HepG2 (cell line): ENCODE data around the gene CCDC117. TPM values are rescaled to one million over a fixed set of nuclear protein-coding genes. Genes with fewer than 3 reads are reported as not detected.
A peak's percentile ranks its signal among the peaks of the same experiment; 100 is the strongest.

Experiments used
- FOXA1 ChIP-seq, 2 experiments: fragments of 450-650 bp in 1 of 2; sonication (generic) in 1 of 2; formaldehyde crosslinking in 1 of 2; IDR thresholded peaks; 2 replicates each; pipeline versions ENCODE4 v1.4.0 to v1.6.1; 2016 to 2020; ENCODE audit warnings: missing genetic modification reagents in 1 of 2
- FOXO1 ChIP-seq: sonication (generic); formaldehyde crosslinking; IDR thresholded peaks from 2 replicates; pipeline ENCODE4 v1.4.0; 2020; ENCODE audit warnings: missing genetic modification reagents
- HNF4G ChIP-seq, 2 experiments: sonication (generic) in 1 of 2; formaldehyde crosslinking in 1 of 2; IDR thresholded peaks; 2 replicates each; pipeline versions ENCODE4 v1.4.0 to v1.6.1; 2011 to 2020; ENCODE audit warnings: borderline replicate concordance in 2 of 2, low read depth in 2 of 2, mild to moderate bottlenecking in 2 of 2, low read length in 1 of 2, missing genetic modification reagents in 1 of 2, moderate library complexity in 1 of 2
- IKZF5 ChIP-seq: IDR thresholded peaks from 2 replicates; pipeline ENCODE4 v1.6.1; 2018; ENCODE audit warnings: missing genetic modification reagents, mild to moderate bottlenecking, missing compliant biosample characterization
- NR0B2 ChIP-seq: sonication (generic); formaldehyde crosslinking; IDR thresholded peaks from 2 replicates; pipeline ENCODE4 v1.4.0; 2020; ENCODE audit warnings: mild to moderate bottlenecking, missing genetic modification reagents
- RAD51 ChIP-seq: fragments of 450-650 bp; IDR thresholded peaks from 2 replicates; pipeline ENCODE4 v1.6.1; 2016; ENCODE audit warnings: borderline replicate concordance
- RCOR2 ChIP-seq: IDR thresholded peaks from 2 replicates; pipeline ENCODE4 v1.6.1; 2016; ENCODE audit warnings: missing biosample characterization, missing genetic modification reagents
- RXRB ChIP-seq: IDR thresholded peaks from 2 replicates; pipeline ENCODE4 v1.6.1; 2016; ENCODE audit warnings: borderline replicate concordance, missing genetic modification reagents, missing compliant biosample characterization
- SOX6 ChIP-seq, 2 experiments: fragments of 450-650 bp in 1 of 2; sonication (generic) in 1 of 2; formaldehyde crosslinking in 1 of 2; IDR thresholded peaks; 2 replicates each; pipeline versions ENCODE4 v1.4.0 to v1.6.1; 2017 to 2020; ENCODE audit warnings: antibody characterized with exemption in 1 of 2, mild to moderate bottlenecking in 1 of 2, missing genetic modification reagents in 1 of 2
- ZBTB14 ChIP-seq: sonication (generic); formaldehyde crosslinking; IDR thresholded peaks from 2 replicates; pipeline ENCODE4 v1.4.0; 2020; ENCODE audit warnings: missing genetic modification reagents
- ZBTB40 ChIP-seq, 2 experiments: fragments of 450-650 bp in 1 of 2; sonication (generic) in 1 of 2; formaldehyde crosslinking in 1 of 2; IDR thresholded peaks; 2 replicates each; pipeline versions ENCODE4 v1.6.1 to v1.8.0; 2016 to 2022; ENCODE audit warnings: antibody characterized with exemption in 1 of 2, mild to moderate bottlenecking in 1 of 2, missing genetic modification reagents in 1 of 2
- ZNF205 ChIP-seq: IDR thresholded peaks from 2 replicates; pipeline ENCODE4 v1.6.1; 2018; ENCODE audit warnings: missing biosample characterization, missing genetic modification reagents
- ZNF292 ChIP-seq: sonication (generic); formaldehyde crosslinking; IDR thresholded peaks from 2 replicates; pipeline ENCODE4 v1.8.1; 2022; ENCODE audit warnings: mild to moderate bottlenecking, low read depth, missing genetic modification reagents, borderline replicate concordance
- ZNF431 ChIP-seq: sonication (generic); formaldehyde crosslinking; IDR thresholded peaks from 2 replicates; pipeline ENCODE4 v1.9.0; 2022; ENCODE audit warnings: missing genetic modification reagents, low read depth, mild to moderate bottlenecking, borderline replicate concordance
- polyA plus RNA-seq, 8 experiments: library from polyadenylated mRNA; depleted of rRNA in 3 of 8; stranded (reverse) in 7 of 8; unstranded in 1 of 8; fragments of >200 nt; fragmentation: Illumina TruSeq in 4 of 8; extraction: Trizol in 4 of 8; gene quantifications; 2 replicates each; pipeline versions ENCODE4 v1.2.1 to v1.2.3, GENCODE V29; 2011 to 2016; ENCODE audit warnings: low read depth in 4 of 8, missing spikeins in 1 of 8, mixed read lengths in 1 of 8; ENCODE audit not compliant: insufficient read depth in 1 of 8
- total RNA-seq, 5 experiments: library from RNA; depleted of rRNA; stranded (reverse); fragments of >200 nt; fragmentation: Illumina TruSeq; extraction: Trizol; gene quantifications; 2 replicates each; pipeline ENCODE4 v1.2.3, GENCODE V29; 2016; ENCODE audit warnings: low read depth in 1 of 5

CCDC117 gene
- total and polyA plus RNA-seq, 2 of the 13 experiments (the other 11 are each of a cell fraction or from before 2014, with no cell fraction given) = 12.6 to 34.2 TPM

- 0 out of 2 replicates have a peak, but pooled peaks have one; percentile 51 for TF ChIP-seq IKZF5 (CRISPR knock-in tag)
- peak; percentile 91; the same call in 1 of the 2 replicates for TF ChIP-seq RCOR2 (CRISPR knock-in tag)
- TF ChIP-seq ZBTB14 (CRISPR knock-in tag) = no peak
- peak; percentile 29; the same call in 1 of the 2 replicates for TF ChIP-seq ZNF292 (CRISPR knock-in tag)
- no peak for TF ChIP-seq RAD51
- no peak; the same call in 1 of the 2 replicates for TF ChIP-seq FOXA1 (IDR thresholded peaks at IDR 0.05)
- TF ChIP-seq FOXA1 (CRISPR knock-in tag; IDR thresholded peaks at IDR 0.05) = peak; percentile 93
- no peak for TF ChIP-seq ZBTB40 (IDR thresholded peaks at IDR 0.05)
- TF ChIP-seq ZBTB40 (CRISPR knock-in tag; IDR thresholded peaks at IDR 0.05) = no peak
- peak; percentile 50; the same call in 1 of the 2 replicates for TF ChIP-seq RXRB
- no peak for TF ChIP-seq NR0B2 (CRISPR knock-in tag)
- TF ChIP-seq ZNF431 (CRISPR knock-in tag) = no peak
- peak; percentile 63 for TF ChIP-seq FOXO1 (CRISPR knock-in tag)
- TF ChIP-seq ZNF205 = 0 out of 2 replicates have a peak, but pooled peaks have one; percentile 24
- TF ChIP-seq SOX6 (IDR thresholded peaks at IDR 0.05) = no peak
- peak; percentile 84 for TF ChIP-seq SOX6 (CRISPR knock-in tag; IDR thresholded peaks at IDR 0.05)
- TF ChIP-seq HNF4G (IDR thresholded peaks at IDR 0.05; ENCODE audit: borderline replicate concordance, low read depth, low read length) = peak; percentile 16; the same call in 1 of the 2 replicates
- TF ChIP-seq HNF4G (CRISPR knock-in tag; IDR thresholded peaks at IDR 0.05; ENCODE audit: borderline replicate concordance, low read depth) = no peak
Observed at GRCh38 chr22:28822930-28823551, 50.5 kb downstream of the CCDC117 start (continued).
